GM18868 (cell line): Measurements from ENCODE around the gene FAM234B.
"Not testable (repeated sequence)": the region's sequence is repeated elsewhere in the genome, so short reads cannot be mapped to it uniquely, and the experiment has no call there.

ENCODE experiments used
- ATAC-seq: cut with Tn5 transposase; IDR thresholded peaks from one replicate; pipeline ENCODE4 v1.9.1; 2021; ENCODE audit warnings: mild to moderate bottlenecking, moderate library complexity; ENCODE audit not compliant: unreplicated experiment

FAM234B gene

GRCh38 chr12:13023811-13024530 lies 20.2 kb upstream of the FAM234B start:
- ATAC-seq, result no peak

DNA sequence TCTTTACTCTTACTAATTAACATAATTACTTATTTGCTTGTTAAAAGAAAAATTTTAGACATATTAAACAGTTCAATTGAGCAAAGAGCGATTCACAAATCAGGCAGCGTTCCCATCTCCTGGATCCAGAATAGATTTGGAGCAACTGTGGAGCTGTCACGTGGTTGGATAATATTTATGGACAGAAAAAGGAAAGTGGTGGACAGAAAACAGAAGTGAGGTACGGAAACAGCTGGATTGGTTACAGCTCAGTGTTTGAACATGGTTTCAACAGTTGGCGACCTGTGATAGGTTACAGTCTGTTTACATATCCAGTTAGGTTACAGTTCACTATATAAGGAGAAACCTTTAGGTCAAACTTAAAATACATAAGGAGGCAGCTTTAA lies 19.7 kb upstream of the FAM234B start:
- no peak for ATAC-seq

DNA sequence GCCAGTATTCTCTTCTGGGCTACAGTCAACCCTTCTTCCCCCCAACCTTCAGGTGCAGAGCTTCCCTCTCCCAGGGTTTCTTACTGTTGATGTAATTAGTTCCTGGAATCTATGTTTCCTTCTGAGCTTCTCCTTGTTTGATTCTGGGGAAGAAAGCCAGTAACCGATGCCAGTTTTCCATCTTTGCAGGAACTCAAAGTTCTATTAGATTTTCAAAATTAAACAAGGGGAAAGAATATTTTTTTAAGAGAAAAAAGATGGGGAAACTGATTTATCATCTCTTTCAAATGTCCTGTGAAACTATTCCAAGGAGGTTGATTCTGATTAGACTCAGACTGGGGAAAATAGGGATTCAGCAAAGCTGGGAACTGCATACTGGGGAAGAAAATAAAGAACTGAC lies 17.9 kb upstream of the FAM234B start:
- ATAC-seq, result no peak

GRCh38 chr12:13027032-13027431 lies 17.1 kb upstream of the FAM234B start:
- no peak for ATAC-seq

DNA sequence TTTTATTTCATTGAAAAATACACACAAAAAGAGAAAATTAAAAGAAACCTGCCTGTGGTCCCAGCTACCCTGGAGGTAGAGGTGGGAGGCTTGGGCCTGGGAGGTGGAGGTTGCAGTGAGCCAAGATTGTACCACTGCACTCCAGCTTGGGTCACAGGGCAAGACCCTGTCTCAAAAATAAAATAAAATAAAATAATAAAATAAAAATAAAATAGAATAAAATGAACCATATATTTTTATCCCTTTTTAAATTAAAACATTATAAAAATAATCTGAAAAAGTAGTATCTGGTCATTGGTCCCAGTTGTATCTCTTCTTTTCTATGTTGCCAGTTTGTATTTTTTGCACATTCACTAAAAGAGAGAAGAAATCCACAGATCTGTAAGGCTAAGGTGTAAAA lies 16.7 kb upstream of the FAM234B start:
- ATAC-seq, result no peak

- no peak for ATAC-seq
Observed at GRCh38 chr12:13028825-13029570, 15.2 kb upstream of the FAM234B start.

DNA sequence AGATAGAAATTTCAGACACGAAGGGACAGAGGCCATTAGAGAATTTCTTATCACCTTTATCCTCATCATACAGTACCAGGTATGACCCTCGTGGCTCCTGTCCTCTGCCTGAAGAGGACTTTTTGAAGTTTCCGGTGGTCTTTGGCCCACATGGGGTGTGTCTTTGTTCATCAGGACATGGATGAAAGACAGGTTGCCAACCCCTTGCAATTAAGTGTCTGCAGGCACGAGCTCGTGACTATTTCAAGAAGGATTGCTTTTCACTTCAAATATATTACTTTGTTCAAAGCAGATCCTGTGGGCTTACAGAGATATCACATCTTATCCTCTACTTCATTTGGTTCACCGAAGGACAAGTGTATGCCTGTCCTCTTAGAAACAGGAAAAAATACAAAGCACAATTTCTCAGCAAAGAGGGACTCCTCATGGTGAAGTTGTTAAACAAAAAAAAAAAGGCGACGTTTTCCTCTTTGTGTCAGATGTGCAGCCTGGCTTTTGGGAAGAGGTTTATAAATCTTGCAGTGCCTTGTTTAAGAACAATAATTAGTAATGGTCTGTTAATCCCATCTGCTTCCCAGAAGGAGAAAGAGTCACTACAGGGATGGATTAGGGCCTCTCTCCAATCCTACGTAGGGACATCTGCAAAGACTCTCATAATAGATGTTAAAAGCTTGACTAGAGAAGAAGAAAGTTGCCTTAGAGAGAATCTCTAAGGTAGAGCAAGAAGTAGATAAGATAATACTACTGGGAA lies 13.5 kb upstream of the FAM234B start:
- no peak for ATAC-seq

DNA sequence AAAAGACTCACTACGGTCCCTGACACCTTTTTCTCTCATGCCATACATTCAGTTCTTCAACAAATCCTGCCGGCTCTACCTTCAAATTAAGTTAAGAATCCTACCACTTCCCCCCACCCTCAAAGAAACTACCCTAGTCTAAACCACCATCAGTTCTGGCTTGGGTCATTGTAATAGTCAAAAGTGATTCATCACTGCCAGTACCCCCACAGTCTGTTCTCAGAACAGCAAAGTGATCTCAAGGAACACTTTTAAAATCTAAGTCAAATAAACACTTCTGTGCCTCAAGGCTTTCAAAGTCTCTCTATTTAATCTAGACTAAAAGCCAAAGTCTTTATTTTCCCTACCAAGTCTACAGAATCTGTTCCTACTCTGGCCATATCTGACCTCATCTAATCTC lies 12.0 kb upstream of the FAM234B start:
- ATAC-seq, result no peak

DNA sequence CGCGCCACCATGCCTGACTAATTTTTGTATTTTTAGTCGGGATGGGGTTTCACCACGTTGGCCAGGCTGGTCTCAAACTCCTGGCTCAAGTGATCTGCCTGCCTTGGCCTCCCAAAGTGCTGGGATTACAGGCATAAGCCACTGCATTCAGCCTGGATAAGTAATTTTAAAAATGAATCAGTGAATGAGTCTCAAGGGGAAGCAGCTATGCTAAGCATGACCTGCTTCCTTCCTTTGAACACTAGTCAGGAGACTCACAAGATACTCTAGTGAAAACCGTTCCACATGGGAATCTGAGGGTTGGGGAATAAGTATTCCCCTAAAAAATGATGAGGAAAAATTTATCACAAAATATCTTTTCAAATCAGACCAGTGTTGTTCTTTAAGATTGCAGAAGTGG lies 10.7 kb upstream of the FAM234B start:
- no peak for ATAC-seq

- not testable (repeated sequence) for ATAC-seq
Observed at GRCh38 chr12:13035335-13035734, 8.8 kb upstream of the FAM234B start.

DNA sequence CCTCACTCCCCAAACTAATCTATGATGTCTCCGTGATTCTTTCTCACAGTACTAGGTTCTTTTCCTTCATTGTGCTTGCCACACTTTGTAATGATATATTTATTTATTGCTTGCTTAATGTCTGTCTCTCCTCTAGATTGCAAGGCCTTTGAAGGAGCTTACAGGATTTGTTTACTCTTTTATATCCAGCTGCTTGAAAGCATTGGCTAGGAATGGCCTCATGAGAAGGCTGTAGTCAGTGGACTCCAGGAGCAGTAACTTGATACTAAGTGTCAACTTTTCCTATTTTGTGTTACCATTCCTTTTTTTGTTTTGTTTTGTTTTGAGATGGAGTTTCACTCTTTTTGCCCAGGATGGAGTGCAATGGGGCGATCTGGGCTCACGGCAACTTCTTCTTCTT lies 7.3 kb upstream of the FAM234B start:
- ATAC-seq, result no peak

DNA sequence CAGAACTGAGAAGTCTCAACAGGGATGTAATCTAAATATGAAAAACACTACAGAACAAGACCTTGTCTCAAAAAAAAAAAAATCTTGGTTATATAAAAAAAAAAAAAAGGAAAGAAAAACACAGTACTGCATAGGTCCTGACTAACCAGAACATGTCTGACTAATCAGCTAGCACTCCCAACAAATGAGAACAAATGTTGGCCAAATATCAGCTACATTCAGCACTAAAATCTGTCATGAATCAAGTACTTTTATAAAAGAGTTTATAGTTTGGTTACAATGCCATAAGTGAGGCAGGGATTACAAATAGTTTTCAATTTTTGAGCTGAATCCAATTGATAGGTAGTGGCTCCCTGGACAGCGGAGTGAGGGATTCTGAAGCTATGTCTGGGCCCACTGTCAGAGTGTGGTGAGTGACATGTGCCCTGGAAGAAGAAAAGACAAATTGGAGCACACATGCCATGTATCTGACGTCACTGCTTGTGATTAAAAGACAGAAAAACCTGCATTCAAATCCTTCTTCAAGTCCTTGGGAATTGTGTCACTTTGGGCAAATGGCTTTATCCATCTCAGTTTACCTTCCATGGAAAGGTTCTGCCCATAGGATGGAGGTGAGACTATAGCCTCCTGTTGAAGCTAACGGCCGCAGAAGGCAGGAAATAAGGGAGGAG lies 5.6 kb upstream of the FAM234B start:
- no peak for ATAC-seq

DNA sequence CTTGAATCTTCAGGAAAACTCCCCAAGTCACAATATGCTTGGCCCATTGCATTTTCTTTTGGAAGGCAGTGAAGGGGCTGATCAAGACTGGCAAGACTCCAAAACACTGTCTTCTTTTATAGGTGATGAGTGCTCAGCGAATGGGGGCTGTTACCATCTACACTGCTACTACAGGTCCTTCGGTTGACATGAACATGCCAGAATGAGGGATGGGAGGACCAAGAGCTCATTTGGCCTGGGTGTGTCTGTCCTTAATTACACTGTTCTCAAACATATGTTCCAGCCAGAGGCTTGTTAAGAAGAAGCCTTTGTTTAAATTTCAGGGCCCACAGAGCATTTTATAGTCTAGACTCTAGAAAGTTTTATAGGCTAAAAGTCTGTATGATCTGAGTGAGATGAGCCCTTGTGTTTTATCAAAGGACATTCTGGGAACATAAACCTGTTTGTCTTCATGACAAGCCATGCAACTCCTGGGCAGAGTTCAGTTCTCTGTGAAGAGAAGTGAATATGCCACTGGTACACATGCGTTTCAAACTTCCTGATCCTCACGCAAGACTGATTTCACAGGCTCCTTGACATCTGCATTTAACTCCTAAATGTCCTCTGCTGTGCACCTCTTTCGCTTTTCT lies 4.7 kb upstream of the FAM234B start:
- no peak for ATAC-seq

- ATAC-seq, result no peak
Observed at GRCh38 chr12:13041224-13041623, 3.0 kb upstream of the FAM234B start.

DNA sequence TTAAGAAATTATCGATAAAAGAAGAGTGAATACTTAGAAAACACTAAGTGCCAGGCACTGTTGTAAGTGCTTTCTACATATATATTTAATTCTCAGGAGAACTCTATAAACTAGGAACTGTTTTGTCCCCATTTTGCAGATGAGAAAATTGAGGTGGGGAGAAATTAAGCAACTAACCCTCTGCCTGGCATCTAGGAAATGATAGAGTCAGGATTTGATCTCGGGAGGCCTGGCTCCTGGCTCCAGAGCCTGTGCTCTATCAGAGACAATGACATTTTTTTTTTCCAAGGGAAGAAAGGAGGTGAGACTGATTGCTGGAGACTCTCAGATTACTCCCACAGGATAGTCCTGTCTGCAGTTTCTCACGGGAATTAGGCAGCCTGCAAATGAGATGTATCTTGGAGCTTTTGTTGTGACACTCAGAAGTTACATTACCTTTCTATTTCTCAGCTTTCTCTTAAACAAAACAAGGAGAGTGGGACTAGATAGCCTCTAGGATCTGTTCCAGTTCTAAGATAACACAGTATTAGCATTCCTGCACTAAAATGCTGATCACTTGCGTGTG lies 1.4 kb upstream of the FAM234B start:
- ATAC-seq, result no peak

GRCh38 chr12:13044906-13045299 lies 722 bp downstream of the FAM234B start:
- no peak for ATAC-seq

GRCh38 chr12:13045816-13046215 lies 1.6 kb downstream of the FAM234B start:
- no peak for ATAC-seq

GRCh38 chr12:13046964-13047363 lies 2.8 kb downstream of the FAM234B start:
- no peak for ATAC-seq

GRCh38 chr12:13049816-13050215 lies 5.6 kb downstream of the FAM234B start:
- ATAC-seq, result no peak

GRCh38 chr12:13052421-13052820 lies 8.2 kb downstream of the FAM234B start:
- ATAC-seq, result no peak

- ATAC-seq, result not testable (repeated sequence)
Observed at GRCh38 chr12:13053617-13054016, 9.4 kb downstream of the FAM234B start.
